ENCODE measurements around the gene NR3C2.

Gene NR3C2

GRCh38 chr4:148289740-148290139 is 152.5 kb downstream of the NR3C2 start:
- H3K4me3 ChIP-seq (ENCODE audit: low read length): no peak overlapping the region
- DNase-seq (ENCODE audit: low read depth): no peak
- no peak for TF ChIP-seq CTCF (conservative IDR thresholded peaks at IDR 0.05; ENCODE audit: low read depth, low read length)

- DNase-seq (ENCODE audit: low read depth): no peak
- TF ChIP-seq CTCF (conservative IDR thresholded peaks at IDR 0.05; ENCODE audit: low read depth, low read length): no peak
- H3K4me3 ChIP-seq (ENCODE audit: low read length): no peak overlapping the region
Measured at GRCh38 chr4:148288448-148288847, 153.8 kb downstream of the NR3C2 start.

- TF ChIP-seq CTCF (conservative IDR thresholded peaks at IDR 0.05; ENCODE audit: low read depth, low read length): no peak
- no peak overlapping the region for H3K4me3 ChIP-seq (ENCODE audit: low read length)
- no peak for DNase-seq (ENCODE audit: low read depth)
Measured at GRCh38 chr4:148287111-148287510, 155.1 kb downstream of the NR3C2 start.

DNA sequence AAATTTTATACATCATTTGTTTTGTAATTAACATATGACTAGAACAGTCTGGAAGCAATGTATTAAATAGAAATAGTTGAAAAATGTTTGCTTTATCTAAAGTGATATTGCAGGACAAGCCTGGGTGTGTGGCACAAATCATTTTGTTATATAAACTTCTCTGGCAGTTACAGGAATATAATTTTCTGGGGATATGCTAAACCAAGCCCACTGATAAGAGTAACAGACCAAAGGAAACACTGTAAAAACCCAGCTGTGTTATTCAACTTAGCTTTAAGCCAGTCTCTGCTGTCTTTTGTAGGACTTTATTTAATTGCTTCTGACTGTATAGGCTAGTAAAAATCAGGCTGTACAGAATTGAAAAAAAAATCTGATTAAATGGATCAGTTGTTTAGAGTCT is 156.2 kb downstream of the NR3C2 start:
- no peak overlapping the region for H3K4me3 ChIP-seq (ENCODE audit: low read length)
- no peak for TF ChIP-seq CTCF (conservative IDR thresholded peaks at IDR 0.05; ENCODE audit: low read depth, low read length)
- no peak for DNase-seq (ENCODE audit: low read depth)

DNA sequence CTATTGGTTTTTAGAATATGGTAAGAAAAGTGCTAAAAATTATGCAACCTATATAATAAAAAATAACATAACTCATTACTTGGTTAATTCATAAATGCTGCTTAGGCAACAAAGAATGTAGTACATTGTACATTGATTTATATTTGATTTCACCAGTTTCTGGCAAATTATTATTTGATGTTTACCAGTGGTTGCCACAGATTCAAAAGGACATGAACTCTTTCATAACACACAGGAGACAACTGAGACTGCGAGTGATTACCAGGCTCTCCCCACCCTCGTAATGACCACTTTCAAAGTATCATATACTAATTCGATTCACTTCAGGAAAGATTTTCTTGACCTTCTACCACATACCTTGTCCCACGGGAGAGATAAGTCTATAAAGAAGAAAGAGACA is 158.5 kb downstream of the NR3C2 start:
- H3K4me3 ChIP-seq (ENCODE audit: low read length): no peak overlapping the region
- no peak for TF ChIP-seq CTCF (conservative IDR thresholded peaks at IDR 0.05; ENCODE audit: low read depth, low read length)
- DNase-seq (ENCODE audit: low read depth): no peak

DNA sequence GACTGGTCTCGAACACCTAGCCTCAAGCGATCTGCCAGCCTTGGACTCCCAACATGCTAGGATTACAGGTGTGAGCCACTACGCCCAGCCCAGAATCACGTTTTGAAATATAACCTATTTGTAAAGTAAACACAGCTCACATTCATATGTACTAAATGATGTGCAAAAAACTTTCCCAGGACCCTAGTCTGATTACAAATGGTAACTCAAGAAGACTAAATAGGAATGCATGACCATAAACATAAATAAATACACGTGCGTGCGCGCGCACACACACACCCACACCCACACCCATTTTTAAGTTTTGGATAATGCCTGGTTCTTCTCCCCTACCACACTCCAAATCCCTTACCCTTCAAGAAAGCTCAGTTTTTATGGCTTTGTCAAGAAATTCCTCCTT is 163.9 kb downstream of the NR3C2 start:
- no peak for TF ChIP-seq CTCF (conservative IDR thresholded peaks at IDR 0.05; ENCODE audit: low read depth, low read length)
- H3K4me3 ChIP-seq (ENCODE audit: low read length): no peak overlapping the region
- DNase-seq (ENCODE audit: low read depth): no peak

GRCh38 chr4:148275266-148275665 is 166.9 kb downstream of the NR3C2 start:
- no peak for TF ChIP-seq CTCF (conservative IDR thresholded peaks at IDR 0.05; ENCODE audit: low read depth, low read length)

More at GRCh38 chr4:148275266-148275665, 166.9 kb downstream of the NR3C2 start:
- H3K4me3 ChIP-seq (ENCODE audit: low read length): no peak overlapping the region
- no peak for DNase-seq (ENCODE audit: low read depth)
